ENCODE data around the gene MATCAP1. TPM values are rescaled to one million over a fixed set of nuclear protein-coding genes. Genes with fewer than 3 reads are reported as not detected.

MATCAP1 gene
- total and polyA plus RNA-seq, 2 of the 13 experiments (the other 11 are each of a cell fraction or from before 2014, with no cell fraction given): 11.2 to 24.5 TPM

GRCh38 chr16:67183627-67184452 is at the start of gene MATCAP1 (continued):
- TF ChIP-seq FOXP4 (CRISPR knock-in tag; IDR thresholded peaks at IDR 0.05): peak; percentile 44; the same call in 1 of the 2 replicates
- peak; percentile 84; the same call in 1 of the 2 replicates for TF ChIP-seq KLF9 (CRISPR knock-in tag; IDR thresholded peaks at IDR 0.05; ENCODE audit: low read depth)
- TF ChIP-seq ZSCAN29 (CRISPR knock-in tag; conservative IDR thresholded peaks at IDR 0.05): no peak; the same call in 1 of the 2 replicates
- no peak for TF ChIP-seq PCBP2 (optimal IDR thresholded peaks at IDR 0.05; ENCODE audit: low read depth, low read length, poor library complexity, severe bottlenecking)
- no peak for TF ChIP-seq ZNF850 (CRISPR knock-in tag; conservative IDR thresholded peaks at IDR 0.05)
- no peak; the same call in 1 of the 2 replicates for TF ChIP-seq MYNN (CRISPR knock-in tag; IDR thresholded peaks at IDR 0.05; ENCODE audit: low read depth)
- 0 out of 2 replicates have a peak, but pooled peaks have one; percentile 23 for TF ChIP-seq TFE3 (CRISPR knock-in tag; IDR thresholded peaks at IDR 0.05)
- peak; percentile 62; the same call in 1 of the 2 replicates for TF ChIP-seq FOXA3 (CRISPR knock-in tag; IDR thresholded peaks at IDR 0.05)
- TF ChIP-seq ZNF782 (CRISPR knock-in tag; IDR thresholded peaks at IDR 0.05; ENCODE audit: borderline replicate concordance): peak; percentile 93; the same call in 1 of the 2 replicates
- no peak for TF ChIP-seq BCLAF1 (IDR thresholded peaks at IDR 0.05)
- peak; percentile 71 for TF ChIP-seq TFDP1 (CRISPR knock-in tag; IDR thresholded peaks at IDR 0.05; ENCODE audit: borderline replicate concordance)
- no peak for TF ChIP-seq LRRFIP1 (CRISPR knock-in tag; conservative IDR thresholded peaks at IDR 0.05)
- TF ChIP-seq SP4 (CRISPR knock-in tag; IDR thresholded peaks at IDR 0.05): peak; percentile 99
- TF ChIP-seq ZNF607 (CRISPR knock-in tag; IDR thresholded peaks at IDR 0.05; ENCODE audit: borderline replicate concordance): peak; percentile 51
- TF ChIP-seq CSRNP1 (CRISPR knock-in tag; IDR thresholded peaks at IDR 0.05): peak; percentile 97
- TF ChIP-seq IKZF1 (IDR thresholded peaks at IDR 0.05): no peak

All from HepG2 (cell line).